C1 segment of cervical spinal cord (tissue), 14 donors: ENCODE measurements around the gene C11orf42.
"Not testable (repeated sequence)": the region's sequence is repeated elsewhere in the genome, so short reads cannot be mapped to it uniquely, and the experiment has no call there.

Experiments used
- DNase-seq, 14 donors: peaks; one replicate each; lab custom pipeline; 2025; lab: John Stamatoyannopoulos, UW

C11orf42 gene

GRCh38 chr11:6219359-6219758, 14.0 kb downstream of the C11orf42 start:
- DNase-seq = no peak

GRCh38 chr11:6223854-6224253, 18.5 kb downstream of the C11orf42 start:
- DNase-seq = no peak

- no peak for DNase-seq
Measured at GRCh38 chr11:6224421-6224820, 19.1 kb downstream of the C11orf42 start.

- DNase-seq = no peak
Measured at GRCh38 chr11:6225024-6225423, 19.7 kb downstream of the C11orf42 start.

- no peak for DNase-seq
Measured at GRCh38 chr11:6225896-6226295, 20.5 kb downstream of the C11orf42 start.

- DNase-seq = no peak
Measured at GRCh38 chr11:6228520-6228919, 23.2 kb downstream of the C11orf42 start.

- DNase-seq = no peak
Measured at GRCh38 chr11:6229911-6230310, 24.6 kb downstream of the C11orf42 start.

GRCh38 chr11:6232899-6233298, 27.5 kb downstream of the C11orf42 start:
- DNase-seq = no peak

GRCh38 chr11:6233984-6234386, 28.6 kb downstream of the C11orf42 start:
- no peak for DNase-seq

- DNase-seq = peak; percentile 85 to 100 (median 98)
Measured at GRCh38 chr11:6234387-6235107, 29.2 kb downstream of the C11orf42 start, which contains the start of gene FHIP1B. FHIP1B (minus strand) TSS chr11:6234636; CDS start chr11:6224516, 10,120 bp downstream.

GRCh38 chr11:6237266-6237665, 31.9 kb downstream of the C11orf42 start:
- DNase-seq = no peak

- no peak for DNase-seq
Measured at GRCh38 chr11:6237761-6238302, 32.5 kb downstream of the C11orf42 start.

- no peak for DNase-seq
Measured at GRCh38 chr11:6238902-6239301, 33.5 kb downstream of the C11orf42 start, which contains the start of gene CNGA4. CNGA4 (plus strand) TSS chr11:6239089; CDS start chr11:6239207, 118 bp downstream.

- DNase-seq = no peak
Measured at GRCh38 chr11:6240139-6240538, 34.8 kb downstream of the C11orf42 start.

GRCh38 chr11:6240781-6241180, 35.4 kb downstream of the C11orf42 start:
- no peak for DNase-seq

GRCh38 chr11:6241316-6241715, 36.0 kb downstream of the C11orf42 start:
- no peak for DNase-seq

- DNase-seq = no peak
Measured at GRCh38 chr11:6245536-6245935, 40.2 kb downstream of the C11orf42 start.

- DNase-seq = no peak
Measured at GRCh38 chr11:6248248-6248647, 42.9 kb downstream of the C11orf42 start.

- not testable (repeated sequence) for DNase-seq
Measured at GRCh38 chr11:6248897-6249296, 43.5 kb downstream of the C11orf42 start.

- no peak for DNase-seq
Measured at GRCh38 chr11:6249770-6250555, 44.6 kb downstream of the C11orf42 start.

- DNase-seq = peak in 5 of 14 donors; percentile 6 to 71 (median 15)
Measured at GRCh38 chr11:6251120-6251733, 45.9 kb downstream of the C11orf42 start.

- DNase-seq = peak in 1 of 14 donors; percentile 35
Measured at GRCh38 chr11:6251990-6252473, 46.7 kb downstream of the C11orf42 start.
